CD8-positive, alpha-beta memory T cell (primary cell): Measurements from ENCODE around the gene MIOX. TPM values are rescaled to one million over a fixed set of nuclear protein-coding genes. Genes with fewer than 3 reads are reported as not detected.

Experiments used
- CTCF ChIA-PET: fragments of 350-600 bp; sonication (Branson Sonifier 250); formaldehyde crosslinking; loops from one replicate; lab custom pipeline; 2021; ENCODE audit warnings: antibody characterized with exemption; lab: Charles Lee
- POLR2A ChIA-PET: fragments of 350-600 bp; sonication (Branson Sonifier 250); formaldehyde crosslinking; loops from one replicate; lab custom pipeline; 2021; ENCODE audit warnings: antibody characterized with exemption; lab: Charles Lee
- DNase-seq, 5 donors: peaks; one replicate each; pipeline versions ENCODE4 v3.0.0 to v3.0.0-alpha.2; 2020 to 2022; ENCODE audit warnings: mixed read lengths in 1 of 5
- H3K27ac ChIP-seq: one replicate; pipeline ENCODE4 v1.7.0; 2013; ENCODE audit warnings: low read depth, mild to moderate bottlenecking, low read length, moderate library complexity
- H3K27me3 ChIP-seq: 2 replicates; pipeline ENCODE4 v1.7.0; 2013; ENCODE audit warnings: low read length, mild to moderate bottlenecking; ENCODE audit not compliant: insufficient read depth, poor library complexity, severe bottlenecking
- H3K36me3 ChIP-seq: 2 replicates; pipeline ENCODE4 v1.7.0; 2013; ENCODE audit warnings: mild to moderate bottlenecking, low read length, moderate library complexity; ENCODE audit not compliant: insufficient read depth
- H3K4me1 ChIP-seq: 2 replicates; pipeline ENCODE4 v1.7.0; 2013; ENCODE audit warnings: mild to moderate bottlenecking, low read length, moderate library complexity; ENCODE audit not compliant: insufficient read depth
- H3K4me3 ChIP-seq: 2 replicates; pipeline ENCODE4 v1.7.0; 2013; ENCODE audit warnings: mild to moderate bottlenecking, low read length
- H3K9me3 ChIP-seq: 2 replicates; pipeline ENCODE4 v1.7.0; 2013; ENCODE audit warnings: mild to moderate bottlenecking, low read length
- H3K27ac Mint-ChIP-seq, 8 donors: one replicate each; pipeline ENCODE4 v1.8.0; 2020 to 2021; ENCODE audit warnings: mixed read lengths in 8 of 8, mild to moderate bottlenecking in 6 of 8, inconsistent platforms in 3 of 8, moderate library complexity in 3 of 8
- H3K27me3 Mint-ChIP-seq, 2 donors: one replicate each; pipeline ENCODE4 v1.8.0; 2020 to 2021; ENCODE audit warnings: mixed read lengths in 2 of 2, mild to moderate bottlenecking in 1 of 2, moderate library complexity in 1 of 2
- H3K36me3 Mint-ChIP-seq, 3 donors: one replicate each; pipeline ENCODE4 v1.8.0; 2020 to 2021; ENCODE audit warnings: mixed read lengths in 3 of 3, inconsistent platforms in 1 of 3, mild to moderate bottlenecking in 1 of 3
- H3K4me1 Mint-ChIP-seq, 3 donors: one replicate each; pipeline ENCODE4 v1.8.0; 2020 to 2021; ENCODE audit warnings: mixed read lengths in 3 of 3, inconsistent platforms in 1 of 3, mild to moderate bottlenecking in 1 of 3
- H3K4me3 Mint-ChIP-seq, 7 donors: one replicate each; pipeline ENCODE4 v1.8.0; 2020 to 2021; ENCODE audit warnings: mixed read lengths in 7 of 7, mild to moderate bottlenecking in 6 of 7, moderate library complexity in 4 of 7, inconsistent platforms in 2 of 7
- H3K9me3 Mint-ChIP-seq, 5 donors: one replicate each; pipeline ENCODE4 v1.8.0; 2020 to 2022; ENCODE audit warnings: mixed read lengths in 5 of 5, mild to moderate bottlenecking in 3 of 5, moderate library complexity in 2 of 5, inconsistent platforms in 1 of 5
- polyA plus RNA-seq: library from polyadenylated mRNA; unstranded; fragments of 300-500 nt; fragmentation: Illumina TruSeq; gene quantifications from one replicate; pipeline ENCODE4 v1.2.3, GENCODE V29; 2021
- total RNA-seq, 2 experiments: library from RNA; stranded (reverse); gene quantifications; one replicate each; pipeline ENCODE4 v1.2.3, GENCODE V29; 2021

The MIOX gene
- total and polyA plus RNA-seq, 3 experiments from 2014 or later: 0.31 TPM; not detected in 2

GRCh38 chr22:50475652-50476002 lies 11.0 kb upstream of the MIOX start:
- Histone ChIP-seq H3K27me3 (no peaks in the 10 kb centered on the region), H3K27ac (no peak overlapping the region), H3K4me1 (peaks cover 40% of the 10 kb centered on the region), H3K36me3 (no peaks in the 10 kb centered on the region), H3K9me3 (no peaks in the 10 kb centered on the region), H3K4me3 (peak overlapping the region; percentile 61)
- peaks cover 0 to 14% (median 0%) of the 10 kb centered on the region in 3 donors for H3K36me3 Mint-ChIP-seq
- ChIA-PET POLR2A (no interaction called here), CTCF (no interaction called here)
- DNase-seq: no peak
- no peaks in the 10 kb centered on the region for H3K27me3 Mint-ChIP-seq
- H3K9me3 Mint-ChIP-seq: no peaks in the 10 kb centered on the region
- peaks cover 43 to 49% (median 44%) of the 10 kb centered on the region in 3 donors for H3K4me1 Mint-ChIP-seq
- H3K4me3 Mint-ChIP-seq: peak overlapping the region; percentile 66 to 87 (median 75)
- peak overlapping the region in 7 of 8 donors; percentile 56 to 94 (median 76) for H3K27ac Mint-ChIP-seq

GRCh38 chr22:50476868-50477267 lies 9.8 kb upstream of the MIOX start:
- H3K27me3 ChIP-seq: no peaks in the 10 kb centered on the region
- H3K4me1 Mint-ChIP-seq: peaks cover 31 to 37% (median 31%) of the 10 kb centered on the region in 3 donors
- H3K4me3 Mint-ChIP-seq: peak overlapping the region; percentile 23 to 87 (median 70)
- peaks cover 27% of the 10 kb centered on the region for H3K4me1 ChIP-seq
- DNase-seq: no peak
- no peaks in the 10 kb centered on the region for H3K9me3 Mint-ChIP-seq
- no peaks in the 10 kb centered on the region for H3K9me3 ChIP-seq
- H3K36me3 Mint-ChIP-seq: peaks cover 0 to 14% (median 0%) of the 10 kb centered on the region in 3 donors
- ChIA-PET CTCF (interaction anchor here (1.1 kb wide), 2 partner anchors 21 to 31 kb away, joined by 3 read pairs; partner anchors contain the start of gene LMF2), POLR2A (interaction anchor here (0.7 kb wide), 1 partner anchor 217 kb away, joined by 3 read pairs; no protein-coding TSS in a partner anchor)
- no peaks in the 10 kb centered on the region for H3K36me3 ChIP-seq
- H3K4me3 ChIP-seq: no peak overlapping the region
- H3K27me3 Mint-ChIP-seq: no peaks in the 10 kb centered on the region
- H3K27ac Mint-ChIP-seq: peak overlapping the region in 7 of 8 donors; percentile 37 to 84 (median 73)
- H3K27ac ChIP-seq: no peak overlapping the region

GRCh38 chr22:50477923-50478322 lies 8.7 kb upstream of the MIOX start:
- CTCF ChIA-PET: interaction anchor here (1.1 to 1.4 kb wide), 2 partner anchors 30 to 48 kb away, joined by 3 read pairs; partner anchors contain the start of genes LMF2 and SCO2
- H3K9me3 ChIP-seq: no peaks in the 10 kb centered on the region
- Mint-ChIP-seq H3K27ac (peak overlapping the region in 2 of 8 donors; percentile 79 to 91), H3K4me3 (peak overlapping the region in 3 of 7 donors; percentile 23 to 87 (median 45)), H3K9me3 (no peaks in the 10 kb centered on the region), H3K27me3 (no peaks in the 10 kb centered on the region), H3K4me1 (peaks cover 21 to 26% (median 22%) of the 10 kb centered on the region in 3 donors), H3K36me3 (peaks cover 0 to 11% (median 0%) of the 10 kb centered on the region in 3 donors)
- no peaks in the 10 kb centered on the region for H3K27me3 ChIP-seq
- no peak for DNase-seq
- H3K27ac ChIP-seq: no peak overlapping the region
- peaks cover 17% of the 10 kb centered on the region for H3K4me1 ChIP-seq
- POLR2A ChIA-PET: no interaction called here
- no peaks in the 10 kb centered on the region for H3K36me3 ChIP-seq
- H3K4me3 ChIP-seq: no peak overlapping the region

GRCh38 chr22:50479721-50480120 lies 6.9 kb upstream of the MIOX start:
- no peak for DNase-seq
- H3K9me3 Mint-ChIP-seq: no peaks in the 10 kb centered on the region
- Histone ChIP-seq H3K27me3 (no peaks in the 10 kb centered on the region), H3K36me3 (no peaks in the 10 kb centered on the region), H3K27ac (no peak overlapping the region), H3K4me1 (peaks cover 5% of the 10 kb centered on the region), H3K9me3 (no peaks in the 10 kb centered on the region), H3K4me3 (no peak overlapping the region)
- peaks cover 7 to 13% (median 9%) of the 10 kb centered on the region in 3 donors for H3K4me1 Mint-ChIP-seq
- H3K27me3 Mint-ChIP-seq: no peaks in the 10 kb centered on the region
- ChIA-PET CTCF (interaction anchor here (0.7 to 2.1 kb wide), 4 partner anchors 10 to 138 kb away, joined by 3 to 6 read pairs (median 4); partner anchors contain the start of gene SCO2), POLR2A (interaction anchor here (1.0 kb wide), 1 partner anchor 10 kb away, joined by 3 read pairs; no protein-coding TSS in a partner anchor)
- H3K36me3 Mint-ChIP-seq: no peaks in the 10 kb centered on the region
- peak overlapping the region; percentile 7 to 85 (median 72) for H3K4me3 Mint-ChIP-seq
- peak overlapping the region in 5 of 8 donors; percentile 23 to 81 (median 52) for H3K27ac Mint-ChIP-seq

GRCh38 chr22:50481045-50481439 lies 5.6 kb upstream of the MIOX start:
- Histone ChIP-seq H3K27me3 (no peaks in the 10 kb centered on the region), H3K4me3 (no peak overlapping the region), H3K27ac (no peak overlapping the region), H3K36me3 (no peaks in the 10 kb centered on the region), H3K4me1 (no peaks in the 10 kb centered on the region), H3K9me3 (no peaks in the 10 kb centered on the region)
- Mint-ChIP-seq H3K27me3 (peaks cover 2 to 7% of the 10 kb centered on the region in 2 donors), H3K4me1 (peaks cover 7 to 8% (median 7%) of the 10 kb centered on the region in 3 donors), H3K36me3 (no peaks in the 10 kb centered on the region), H3K4me3 (peak overlapping the region in 6 of 7 donors; percentile 50 to 73 (median 62)), H3K27ac (no peak overlapping the region), H3K9me3 (no peaks in the 10 kb centered on the region)
- POLR2A ChIA-PET: interaction anchor here (0.7 to 1.0 kb wide), 2 partner anchors 11 to 44 kb away, joined by 5 to 6 read pairs; partner anchors contain the start of gene SCO2
- no peak for DNase-seq
- CTCF ChIA-PET: interaction anchor here (2.1 kb wide), 1 partner anchor 45 kb away, joined by 5 read pairs; the partner anchor contains the start of gene SCO2

GRCh38 chr22:50481440-50482106 lies 5.1 kb upstream of the MIOX start, which contains the start of gene ADM2:
TSS of gene ADM2 (plus strand) at chr22:50481543. CDS start at chr22:50481848, 305 bp downstream.
- POLR2A ChIA-PET: interaction anchor here (0.7 to 1.0 kb wide), 2 partner anchors 11 to 44 kb away, joined by 5 to 6 read pairs; partner anchors contain the start of gene SCO2
- Histone ChIP-seq H3K36me3 (no peaks in the 10 kb centered on the region), H3K27me3 (no peaks in the 10 kb centered on the region), H3K27ac (no peak within 1 kb of the TSS), H3K4me1 (no peaks in the 10 kb centered on the region), H3K4me3 (peak within 1 kb of the TSS; percentile 47), H3K9me3 (no peaks in the 10 kb centered on the region)
- no peaks in the 10 kb centered on the region for H3K36me3 Mint-ChIP-seq
- peak within 1 kb of the TSS in 2 of 8 donors; percentile 62 to 78 for H3K27ac Mint-ChIP-seq
- CTCF ChIA-PET: interaction anchor here (2.1 kb wide), 1 partner anchor 44 kb away, joined by 5 read pairs; the partner anchor contains the start of gene SCO2
- peak; percentile 56 to 79 (median 62) for DNase-seq
- peak within 1 kb of the TSS; percentile 70 to 85 (median 72) for H3K4me3 Mint-ChIP-seq
- no peaks in the 10 kb centered on the region for H3K9me3 Mint-ChIP-seq
- H3K27me3 Mint-ChIP-seq: peaks cover 4 to 11% of the 10 kb centered on the region in 2 donors
- H3K4me1 Mint-ChIP-seq: peaks cover 7 to 8% (median 7%) of the 10 kb centered on the region in 3 donors

GRCh38 chr22:50482107-50483074 lies 4.3 kb upstream of the MIOX start:
- Histone ChIP-seq H3K4me3 (peak overlapping the region; percentile 47), H3K9me3 (no peaks in the 10 kb centered on the region), H3K4me1 (no peaks in the 10 kb centered on the region), H3K27me3 (no peaks in the 10 kb centered on the region), H3K27ac (no peak overlapping the region), H3K36me3 (no peaks in the 10 kb centered on the region)
- H3K4me3 Mint-ChIP-seq: peak overlapping the region in 6 of 7 donors; percentile 49 to 84 (median 69)
- H3K4me1 Mint-ChIP-seq: peaks cover 7 to 8% (median 7%) of the 10 kb centered on the region in 3 donors
- H3K27me3 Mint-ChIP-seq: peaks cover 4 to 11% of the 10 kb centered on the region in 2 donors
- CTCF ChIA-PET: interaction anchor here (1.0 to 1.3 kb wide), 2 partner anchors 9 to 140 kb away, joined by 4 read pairs; no protein-coding TSS in a partner anchor
- H3K36me3 Mint-ChIP-seq: no peaks in the 10 kb centered on the region
- H3K27ac Mint-ChIP-seq: peak overlapping the region in 1 of 8 donors; percentile 29
- no peak for DNase-seq
- no peaks in the 10 kb centered on the region for H3K9me3 Mint-ChIP-seq
- POLR2A ChIA-PET: interaction anchor here (1.0 kb wide), 1 partner anchor 43 kb away, joined by 6 read pairs; the partner anchor contains the start of gene SCO2
